Measurements from ENCODE around the gene TMEM131.

TMEM131 gene

DNA sequence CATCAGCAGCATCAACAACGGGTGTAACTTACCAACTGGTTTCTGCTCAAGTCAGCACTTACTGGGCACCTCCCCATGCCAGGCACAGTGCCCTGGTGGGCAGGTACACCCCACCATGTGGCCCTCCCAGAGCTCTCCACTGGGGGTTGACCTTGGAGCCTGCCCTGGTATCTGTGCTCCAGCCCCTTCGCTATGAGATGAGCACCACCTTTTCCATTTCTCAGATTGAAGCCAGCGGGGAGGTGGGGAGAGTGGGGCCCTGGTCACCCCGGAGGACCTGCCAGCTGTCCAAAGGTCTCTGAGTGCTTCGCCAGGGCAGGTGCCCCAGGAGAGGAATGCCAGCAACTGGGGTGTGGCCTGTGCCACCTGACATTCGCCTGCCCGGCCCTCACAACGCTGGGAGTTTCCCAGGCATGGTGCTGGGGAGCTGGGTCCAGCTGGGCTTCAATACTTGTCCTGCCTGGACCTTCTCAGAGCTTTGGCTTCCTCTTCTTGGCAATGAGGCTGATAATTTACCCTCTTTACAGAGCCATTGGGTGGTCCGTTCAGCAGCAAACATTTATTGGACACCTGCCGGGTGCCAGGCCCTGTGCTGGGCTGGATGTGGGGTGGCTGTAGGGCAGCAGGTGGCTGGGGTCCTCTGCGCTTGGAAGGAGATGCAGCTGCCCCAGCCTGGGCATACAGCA is 288.2 kb downstream of the TMEM131 start:
- no peak for DNase-seq (ENCODE audit: low read depth)
- TF ChIP-seq POLR2A (IDR thresholded peaks at IDR 0.05; ENCODE audit: extremely low read depth, insufficient read length) (no peak), MYC (IDR thresholded peaks at IDR 0.05; ENCODE audit: low read depth, low read length) (no peak)
- TF ChIP-seq, protein P1, sequence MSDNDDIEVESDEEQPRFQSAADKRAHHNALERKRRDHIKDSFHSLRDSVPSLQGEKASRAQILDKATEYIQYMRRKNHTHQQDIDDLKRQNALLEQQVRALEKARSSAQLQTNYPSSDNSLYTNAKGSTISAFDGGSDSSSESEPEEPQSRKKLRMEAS (IDR thresholded peaks at IDR 0.05; ENCODE audit: low read depth, low read length): no peak
- TF ChIP-seq, protein P2, sequence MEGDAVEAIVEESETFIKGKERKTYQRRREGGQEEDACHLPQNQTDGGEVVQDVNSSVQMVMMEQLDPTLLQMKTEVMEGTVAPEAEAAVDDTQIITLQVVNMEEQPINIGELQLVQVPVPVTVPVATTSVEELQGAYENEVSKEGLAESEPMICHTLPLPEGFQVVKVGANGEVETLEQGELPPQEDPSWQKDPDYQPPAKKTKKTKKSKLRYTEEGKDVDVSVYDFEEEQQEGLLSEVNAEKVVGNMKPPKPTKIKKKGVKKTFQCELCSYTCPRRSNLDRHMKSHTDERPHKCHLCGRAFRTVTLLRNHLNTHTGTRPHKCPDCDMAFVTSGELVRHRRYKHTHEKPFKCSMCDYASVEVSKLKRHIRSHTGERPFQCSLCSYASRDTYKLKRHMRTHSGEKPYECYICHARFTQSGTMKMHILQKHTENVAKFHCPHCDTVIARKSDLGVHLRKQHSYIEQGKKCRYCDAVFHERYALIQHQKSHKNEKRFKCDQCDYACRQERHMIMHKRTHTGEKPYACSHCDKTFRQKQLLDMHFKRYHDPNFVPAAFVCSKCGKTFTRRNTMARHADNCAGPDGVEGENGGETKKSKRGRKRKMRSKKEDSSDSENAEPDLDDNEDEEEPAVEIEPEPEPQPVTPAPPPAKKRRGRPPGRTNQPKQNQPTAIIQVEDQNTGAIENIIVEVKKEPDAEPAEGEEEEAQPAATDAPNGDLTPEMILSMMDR (IDR thresholded peaks at IDR 0.05; ENCODE audit: low read depth, low read length): no peak

DNA sequence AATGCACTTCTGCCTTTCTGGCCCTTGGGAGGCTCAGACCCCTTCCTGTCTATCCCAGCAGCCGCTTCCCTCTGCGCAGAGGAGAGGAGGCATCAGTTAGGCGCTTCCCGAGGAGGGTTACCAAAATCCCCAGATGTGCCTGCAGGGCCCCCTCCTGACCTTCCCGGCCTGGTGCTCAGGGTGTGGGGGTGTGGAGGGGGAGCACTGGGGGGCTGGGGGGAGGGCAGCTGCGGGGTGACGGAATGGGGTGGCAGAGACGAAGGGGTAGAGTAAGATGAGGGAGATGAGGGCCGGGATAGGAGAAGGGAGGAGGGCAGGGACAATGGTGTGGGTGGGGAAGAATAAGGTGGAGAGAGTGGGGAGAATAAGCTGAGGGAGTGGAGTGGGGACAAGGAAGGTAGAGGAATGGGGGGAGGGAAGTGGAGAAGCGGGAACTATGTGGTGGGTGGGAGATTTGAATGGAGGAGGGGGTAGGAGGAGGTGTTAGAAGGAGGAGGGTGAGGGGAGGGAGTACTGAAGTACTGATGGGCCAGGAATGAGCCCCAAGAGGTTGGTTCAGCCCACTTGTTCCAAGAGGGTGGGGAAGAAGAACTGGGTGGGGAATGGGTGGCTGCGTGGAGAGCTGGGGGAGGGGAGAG is 288.9 kb downstream of the TMEM131 start:
- H3K4me3 ChIP-seq (ENCODE audit: low read depth, low read length): no peak overlapping the region
- TF ChIP-seq, protein P2 (IDR thresholded peaks at IDR 0.05; ENCODE audit: low read depth, low read length): no peak
- no peak for TF ChIP-seq MYC (IDR thresholded peaks at IDR 0.05; ENCODE audit: low read depth, low read length)
- no peak for TF ChIP-seq POLR2A (IDR thresholded peaks at IDR 0.05; ENCODE audit: extremely low read depth, insufficient read length)
- TF ChIP-seq, protein P1 (IDR thresholded peaks at IDR 0.05; ENCODE audit: low read depth, low read length): no peak

More for the DNA sequence above, 288.2 kb downstream of the TMEM131 start:
- no peak overlapping the region for H3K4me3 ChIP-seq (ENCODE audit: low read depth, low read length)

More for the DNA sequence above, 288.9 kb downstream of the TMEM131 start:
- DNase-seq (ENCODE audit: low read depth): no peak

Measured in NB4 (cell line).